Prostate gland (tissue), 2 donors: Measurements from ENCODE around the gene HMGCS2. TPM values are rescaled to one million over a fixed set of nuclear protein-coding genes. Genes with fewer than 3 reads are reported as not detected.

Experiments
- DNase-seq: peaks from one replicate; pipeline ENCODE4 v3.0.0-alpha.2; 2019; ENCODE audit warnings: low spot score
- H3K27ac ChIP-seq, 2 donors: fragments of 200-600 bp; sonication (generic); 2 replicates each; pipeline ENCODE4 v1.5.1; 2017 to 2019
- H3K27me3 ChIP-seq: fragments of 200-600 bp; sonication (generic); replicated peaks from 2 replicates; pipeline ENCODE4 v1.5.1; 2019; ENCODE audit not compliant: insufficient read depth
- H3K36me3 ChIP-seq, 2 donors: fragments of 200-600 bp; sonication (generic); 1 replicate in 1 of 2; 2 replicates in 1 of 2; pipeline versions ENCODE4 v1.5.1 to v1.8.1; 2017 to 2019
- H3K4me1 ChIP-seq: fragments of 200-600 bp; sonication (generic); replicated peaks from 2 replicates; pipeline ENCODE4 v1.5.1; 2019
- H3K4me3 ChIP-seq, 2 donors: fragments of 200-600 bp; sonication (generic); 2 replicates each; pipeline ENCODE4 v1.5.1; 2017 to 2019
- H3K9me3 ChIP-seq: fragments of 200-600 bp; sonication (generic); 2 replicates; pipeline ENCODE4 v1.5.1; 2017
- POLR2A ChIP-seq: fragments of 450-650 bp; IDR thresholded peaks from one replicate; pipeline ENCODE4 v1.6.1; 2016; ENCODE audit warnings: antibody characterized with exemption, mild to moderate bottlenecking
- POLR2AphosphoS5 ChIP-seq: sonication (generic); formaldehyde crosslinking; IDR thresholded peaks from one replicate; pipeline ENCODE4 v1.6.1; 2017; ENCODE audit warnings: antibody characterized with exemption
- WGBS: methylation state at CpG from one replicate; pipeline ENCODE4 v1.1.5; 2018; 5-methylcytosine and 5-hydroxymethylcytosine counted together
- intact Hi-C: fragments of 100-400 bp; cut with DNase I; formaldehyde crosslinking; loops from one replicate; pipeline ENCODE4 v1.14.2; 2022
- total RNA-seq, 2 donors: library from RNA; depleted of rRNA; stranded (reverse); fragments of >200 nt; gene quantifications; one replicate each; pipeline ENCODE4 v1.1.0, GENCODE V29; 2016
- TF ChIP-seq, protein P1 (sequence below), 4 experiments: fragments of 200-600 bp in 2 of 4; fragments of 450-650 bp in 2 of 4; sonication (generic) in 2 of 4; IDR thresholded peaks; 1 replicate in 3 of 4; 2 replicates in 1 of 4; pipeline ENCODE4 v1.5.1; 2016 to 2019; ENCODE audit warnings: antibody characterized with exemption in 4 of 4, mild to moderate bottlenecking in 2 of 4, moderate library complexity in 2 of 4

Gene HMGCS2
- total RNA-seq, 2 donors from 2014 or later: 4.6 to 21.5 TPM

DNA sequence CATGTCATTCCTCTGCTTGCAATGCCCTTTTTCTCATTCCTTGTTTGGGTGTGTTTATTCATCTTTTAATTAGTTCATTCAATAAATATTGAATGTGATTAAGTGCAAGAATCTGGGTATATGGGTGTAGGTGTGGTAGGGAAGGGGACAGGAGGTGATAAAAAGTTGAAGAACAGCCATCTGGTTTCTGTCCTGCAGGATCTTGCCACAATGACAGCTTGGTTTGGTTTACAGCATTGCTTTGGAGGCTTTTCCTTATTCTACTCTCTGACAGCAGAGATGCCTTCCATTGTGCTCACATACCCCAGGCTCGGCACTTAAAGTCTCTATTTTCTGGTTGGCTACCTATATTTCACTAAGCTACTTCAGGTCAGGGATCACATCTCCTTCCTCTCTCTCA, 45.6 kb upstream of the HMGCS2 start:
- no peak overlapping the region for H3K4me3 ChIP-seq
- intact Hi-C loops: no loop called here
- H3K4me1 ChIP-seq: no peaks in the 10 kb centered on the region
- H3K36me3 ChIP-seq: no peaks in the 10 kb centered on the region
- no peaks in the 10 kb centered on the region for H3K9me3 ChIP-seq
- no peaks in the 10 kb centered on the region for H3K27me3 ChIP-seq
- no peak for DNase-seq
- no peak overlapping the region for H3K27ac ChIP-seq
- WGBS: 55% methylated on average over 1 of the region's 1 CpG
- TF ChIP-seq POLR2A (no peak), POLR2AphosphoS5 (no peak)
- TF ChIP-seq, protein P1, sequence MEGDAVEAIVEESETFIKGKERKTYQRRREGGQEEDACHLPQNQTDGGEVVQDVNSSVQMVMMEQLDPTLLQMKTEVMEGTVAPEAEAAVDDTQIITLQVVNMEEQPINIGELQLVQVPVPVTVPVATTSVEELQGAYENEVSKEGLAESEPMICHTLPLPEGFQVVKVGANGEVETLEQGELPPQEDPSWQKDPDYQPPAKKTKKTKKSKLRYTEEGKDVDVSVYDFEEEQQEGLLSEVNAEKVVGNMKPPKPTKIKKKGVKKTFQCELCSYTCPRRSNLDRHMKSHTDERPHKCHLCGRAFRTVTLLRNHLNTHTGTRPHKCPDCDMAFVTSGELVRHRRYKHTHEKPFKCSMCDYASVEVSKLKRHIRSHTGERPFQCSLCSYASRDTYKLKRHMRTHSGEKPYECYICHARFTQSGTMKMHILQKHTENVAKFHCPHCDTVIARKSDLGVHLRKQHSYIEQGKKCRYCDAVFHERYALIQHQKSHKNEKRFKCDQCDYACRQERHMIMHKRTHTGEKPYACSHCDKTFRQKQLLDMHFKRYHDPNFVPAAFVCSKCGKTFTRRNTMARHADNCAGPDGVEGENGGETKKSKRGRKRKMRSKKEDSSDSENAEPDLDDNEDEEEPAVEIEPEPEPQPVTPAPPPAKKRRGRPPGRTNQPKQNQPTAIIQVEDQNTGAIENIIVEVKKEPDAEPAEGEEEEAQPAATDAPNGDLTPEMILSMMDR (IDR thresholded peaks at IDR 0.05): no peak

DNA sequence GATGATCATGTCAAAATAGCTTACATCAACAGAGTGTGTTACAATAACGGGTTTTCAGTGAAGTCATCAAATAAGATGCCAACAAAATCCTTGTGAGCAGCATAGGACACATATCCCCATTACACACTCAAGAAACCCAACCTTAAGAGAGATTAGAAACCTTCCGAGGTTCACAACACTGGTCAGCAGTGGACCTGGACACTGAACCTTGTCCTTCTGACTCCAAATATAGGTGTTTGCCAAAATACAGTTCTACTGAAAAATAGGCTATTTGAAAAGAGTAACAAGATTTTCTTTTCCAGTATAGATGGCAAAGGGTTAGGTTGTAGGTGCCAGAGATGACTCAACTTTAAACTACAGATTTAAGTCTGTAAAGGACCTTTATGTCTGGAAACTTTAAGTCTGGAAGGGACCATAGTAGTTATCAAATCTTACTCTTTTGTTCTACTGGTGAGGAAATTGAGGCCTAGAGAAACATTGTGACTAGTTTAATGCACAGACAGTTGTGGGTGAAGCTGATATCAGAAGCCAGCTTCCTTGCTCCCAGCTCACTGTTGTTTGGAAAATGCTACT, 43.4 kb upstream of the HMGCS2 start:
- intact Hi-C loops: no loop called here
- no peak for DNase-seq

DNA sequence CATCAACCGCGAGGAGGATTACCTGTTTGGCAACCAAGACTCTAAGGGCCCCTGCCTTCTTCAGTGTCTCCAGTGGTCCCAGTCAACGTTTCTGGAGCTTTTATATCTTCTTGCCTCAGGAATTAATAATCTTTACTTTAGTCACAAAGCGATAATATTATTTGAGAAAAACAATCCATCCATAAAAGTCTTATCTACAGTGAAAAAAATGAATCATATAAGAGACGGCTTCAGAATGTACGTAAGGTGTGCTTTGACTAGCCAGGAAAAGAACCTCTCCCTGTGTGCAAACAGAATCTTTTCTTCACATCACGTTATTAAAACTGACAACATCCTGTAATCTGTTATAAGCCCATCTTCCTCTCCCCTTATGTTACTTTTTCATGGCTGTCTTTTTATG, 42.7 kb upstream of the HMGCS2 start, which contains the start of gene REG4:
TSS of gene REG4 (minus strand) at position 74 of the 400 bp plus-strand sequence. CDS start 2,691 bp downstream, outside the sequence.
- Histone ChIP-seq H3K36me3 (no peaks in the 10 kb centered on the region), H3K27ac (no peak within 1 kb of the TSS), H3K4me1 (no peaks in the 10 kb centered on the region), H3K4me3 (no peak within 1 kb of the TSS), H3K27me3 (no peaks in the 10 kb centered on the region), H3K9me3 (no peaks in the 10 kb centered on the region)
- WGBS: 55% methylated on average over 7 of the region's 7 CpGs
- intact Hi-C loops: no loop called here
- TF ChIP-seq POLR2AphosphoS5: no peak
- TF ChIP-seq POLR2A: no peak
- TF ChIP-seq, protein P1 (IDR thresholded peaks at IDR 0.05): no peak
- DNase-seq: no peak

More for the DNA sequence above, 43.4 kb upstream of the HMGCS2 start:
- TF ChIP-seq, protein P1 (IDR thresholded peaks at IDR 0.05): no peak
- TF ChIP-seq POLR2AphosphoS5 (no peak), POLR2A (no peak)
- Histone ChIP-seq H3K4me1 (no peaks in the 10 kb centered on the region), H3K27ac (no peak overlapping the region), H3K36me3 (no peaks in the 10 kb centered on the region), H3K4me3 (no peak overlapping the region), H3K27me3 (no peaks in the 10 kb centered on the region), H3K9me3 (no peaks in the 10 kb centered on the region)
- 89% methylated on average over 2 of the region's 2 CpGs for WGBS

DNA sequence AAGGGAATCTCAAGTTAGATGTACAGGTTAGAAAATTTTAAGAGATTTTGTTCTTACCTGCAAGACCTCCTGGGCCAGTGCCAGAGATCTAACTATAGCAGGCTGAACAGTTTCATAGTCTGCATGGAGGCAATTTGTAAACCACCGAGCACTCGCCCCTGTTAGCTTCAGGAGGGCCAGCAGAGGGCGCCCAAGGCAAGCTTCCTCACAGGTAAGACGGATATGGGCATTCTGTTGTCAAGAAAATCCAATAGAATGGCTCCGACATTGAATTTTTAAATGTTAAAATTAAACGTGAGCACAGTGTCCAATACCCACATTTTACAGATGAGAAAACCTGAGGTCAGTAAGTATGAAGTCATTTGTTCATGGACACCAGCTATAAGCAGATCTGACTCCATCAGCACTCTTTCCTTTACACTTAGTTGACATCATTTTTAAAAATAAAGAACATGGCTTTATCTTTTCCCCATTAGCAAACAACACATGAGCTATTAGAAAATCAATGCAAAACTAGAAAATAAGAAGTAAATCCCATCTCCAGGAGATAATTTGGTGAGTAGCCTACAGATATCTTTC, 40.4 kb upstream of the HMGCS2 start:
- no peak overlapping the region for H3K27ac ChIP-seq
- H3K27me3 ChIP-seq: no peaks in the 10 kb centered on the region
- no peaks in the 10 kb centered on the region for H3K9me3 ChIP-seq
- intact Hi-C loops: loop anchor here (5.0 kb wide), 1 partner anchor 67 kb away; no protein-coding TSS in a partner anchor
- H3K4me1 ChIP-seq: no peaks in the 10 kb centered on the region
- 3% methylated on average over 6 of the region's 6 CpGs for WGBS
- no peaks in the 10 kb centered on the region for H3K36me3 ChIP-seq
- H3K4me3 ChIP-seq: no peak overlapping the region
- TF ChIP-seq POLR2A (no peak), POLR2AphosphoS5 (peak; percentile 26)
- TF ChIP-seq, protein P1 (IDR thresholded peaks at IDR 0.05): peak; percentile 58 to 75 (median 70)
- peak; percentile 75 for DNase-seq

DNA sequence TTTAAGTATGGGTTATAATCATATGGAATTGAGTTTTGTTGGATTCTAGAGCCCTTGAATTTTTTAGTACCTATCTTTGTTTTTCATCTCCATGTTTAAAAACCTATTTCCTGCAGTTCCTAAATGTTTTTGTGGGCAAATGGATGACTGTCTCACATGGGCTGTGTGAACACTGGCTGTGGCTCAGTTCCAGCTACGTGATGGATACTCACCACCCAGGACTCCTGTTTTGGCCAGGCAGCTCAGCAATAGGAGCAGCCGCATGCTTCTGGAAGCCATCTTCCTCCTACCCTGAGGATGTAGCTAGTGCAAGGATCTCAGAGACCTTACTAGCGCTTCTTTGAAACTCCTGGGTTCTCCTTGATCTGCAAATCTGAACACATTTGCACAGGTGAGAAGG, 39.8 kb upstream of the HMGCS2 start:
- H3K4me3 ChIP-seq: no peak overlapping the region
- intact Hi-C loops: loop anchor here (5.0 kb wide), 1 partner anchor 66 kb away; no protein-coding TSS in a partner anchor

More for the DNA sequence above, 39.8 kb upstream of the HMGCS2 start:
- TF ChIP-seq POLR2AphosphoS5 (no peak), POLR2A (no peak)
- TF ChIP-seq, protein P1 (IDR thresholded peaks at IDR 0.05): no peak
- WGBS: 55% methylated on average over 3 of the region's 3 CpGs
- Histone ChIP-seq H3K9me3 (no peaks in the 10 kb centered on the region), H3K27me3 (no peaks in the 10 kb centered on the region), H3K4me1 (no peaks in the 10 kb centered on the region), H3K27ac (no peak overlapping the region), H3K36me3 (no peaks in the 10 kb centered on the region)
- DNase-seq: no peak
